Activated CD4-positive, CD25-positive, alpha-beta regulatory T cell (primary cell): ENCODE measurements around the gene MYBPH.

Experiments
- DNase-seq, 4 experiments: peaks; one replicate each; lab custom pipeline; 2025; lab: John Stamatoyannopoulos, UW

The MYBPH gene

DNA sequence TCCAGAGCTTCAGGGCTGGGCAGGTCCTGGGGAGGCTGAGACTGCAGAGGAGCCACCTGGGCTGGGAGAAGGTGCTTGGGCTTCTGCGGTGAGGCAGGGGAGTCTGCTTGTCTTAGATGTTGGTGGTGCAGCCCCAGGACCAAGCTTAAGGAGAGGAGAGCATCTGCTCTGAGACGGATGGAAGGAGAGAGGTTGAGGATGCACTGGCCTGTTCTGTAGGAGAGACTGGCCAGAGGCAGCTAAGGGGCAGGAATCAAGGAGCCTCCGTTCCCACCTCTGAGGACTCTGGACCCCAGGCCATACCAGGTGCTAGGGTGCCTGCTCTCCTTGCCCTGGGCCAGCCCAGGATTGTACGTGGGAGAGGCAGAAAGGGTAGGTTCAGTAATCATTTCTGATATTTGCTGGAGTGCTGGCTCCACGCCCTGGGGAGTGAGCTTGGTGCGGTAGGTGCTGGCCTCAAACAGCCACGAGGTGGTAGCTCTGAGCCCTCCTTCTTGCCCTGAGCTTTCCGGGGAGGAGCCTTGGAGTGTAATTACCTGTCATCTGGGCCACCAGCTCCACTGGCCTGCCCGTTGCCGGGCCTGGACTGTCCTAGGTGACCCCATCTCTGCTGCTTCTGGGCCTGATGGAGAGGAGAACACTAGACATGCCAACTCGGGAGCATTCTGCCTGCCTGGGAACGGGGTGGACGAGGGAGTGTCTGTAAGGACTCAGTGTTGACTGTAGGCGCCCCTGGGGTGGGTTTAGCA lies 9.3 kb downstream of the MYBPH start:
- DNase-seq: no peak

DNA sequence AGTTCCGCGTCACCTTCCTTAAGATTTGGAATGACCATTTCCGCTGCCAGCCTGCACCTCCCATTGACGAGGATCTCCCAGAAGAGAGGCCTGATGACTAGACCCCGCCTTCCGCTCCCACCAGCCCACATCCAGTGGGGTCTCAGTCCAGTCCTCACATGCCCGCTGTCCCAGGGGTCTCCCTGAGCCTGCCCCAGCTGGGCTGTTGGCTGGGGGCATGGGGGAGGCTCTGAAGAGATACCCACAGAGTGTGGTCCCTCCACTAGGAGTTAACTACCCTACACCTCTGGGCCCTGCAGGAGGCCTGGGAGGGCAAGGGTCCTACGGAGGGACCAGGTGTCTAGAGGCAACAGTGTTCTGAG lies 9.8 kb downstream of the MYBPH start:
- no peak for DNase-seq

DNA sequence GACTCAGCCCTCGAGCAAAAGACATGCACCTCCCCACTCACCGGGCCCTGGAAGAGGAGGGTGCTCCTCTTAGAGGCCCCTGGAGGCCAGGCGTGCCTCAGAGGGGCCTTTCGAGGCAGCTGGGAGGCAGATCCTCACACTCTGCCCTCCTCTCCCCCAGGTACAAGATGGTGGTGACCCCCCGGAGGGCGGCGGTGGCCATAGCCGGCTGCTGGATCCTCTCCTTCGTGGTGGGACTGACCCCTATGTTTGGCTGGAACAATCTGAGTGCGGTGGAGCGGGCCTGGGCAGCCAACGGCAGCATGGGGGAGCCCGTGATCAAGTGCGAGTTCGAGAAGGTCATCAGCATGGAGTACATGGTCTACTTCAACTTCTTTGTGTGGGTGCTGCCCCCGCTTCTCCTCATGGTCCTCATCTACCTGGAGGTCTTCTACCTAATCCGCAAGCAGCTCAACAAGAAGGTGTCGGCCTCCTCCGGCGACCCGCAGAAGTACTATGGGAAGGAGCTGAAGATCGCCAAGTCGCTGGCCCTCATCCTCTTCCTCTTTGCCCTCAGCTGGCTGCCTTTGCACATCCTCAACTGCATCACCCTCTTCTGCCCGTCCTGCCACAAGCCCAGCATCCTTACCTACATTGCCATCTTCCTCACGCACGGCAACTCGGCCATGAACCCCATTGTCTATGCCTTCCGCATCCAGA lies 10.4 kb downstream of the MYBPH start:
- DNase-seq: no peak

DNA sequence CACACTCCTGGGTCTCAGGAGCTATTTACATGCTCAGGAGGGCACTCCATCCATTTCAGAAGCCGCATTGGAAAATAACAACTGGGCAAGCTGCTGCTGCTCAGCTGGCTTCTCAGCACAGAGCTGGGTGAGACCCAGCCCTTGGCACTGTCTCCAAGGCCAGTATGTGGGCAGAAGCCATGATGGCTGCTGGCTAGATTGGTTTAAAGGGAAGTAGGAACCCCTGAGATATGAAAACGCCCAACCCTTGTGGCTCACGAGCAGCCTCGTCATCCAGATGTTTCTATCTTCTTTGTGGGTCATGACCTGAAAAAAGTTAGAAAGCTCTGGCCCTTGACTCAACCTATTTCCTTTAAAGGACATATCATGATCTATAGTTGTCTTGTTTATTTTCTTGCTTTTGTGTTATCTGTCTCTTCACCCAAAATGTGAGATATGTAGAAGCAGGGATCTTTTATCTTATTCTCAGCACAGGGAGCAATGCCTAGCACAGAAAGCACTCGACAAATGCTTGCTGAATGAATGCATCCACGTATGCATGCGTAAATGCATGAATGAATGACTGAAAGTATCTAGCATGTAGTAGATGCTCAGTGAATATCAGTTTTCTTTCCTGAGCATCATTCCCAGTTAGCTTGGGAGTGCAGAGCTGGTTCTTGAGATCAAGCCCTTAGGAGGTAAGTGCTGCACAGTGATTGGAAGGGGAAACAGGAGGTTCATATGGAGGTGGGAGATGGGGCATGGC lies 11.6 kb downstream of the MYBPH start:
- DNase-seq: no peak

DNA sequence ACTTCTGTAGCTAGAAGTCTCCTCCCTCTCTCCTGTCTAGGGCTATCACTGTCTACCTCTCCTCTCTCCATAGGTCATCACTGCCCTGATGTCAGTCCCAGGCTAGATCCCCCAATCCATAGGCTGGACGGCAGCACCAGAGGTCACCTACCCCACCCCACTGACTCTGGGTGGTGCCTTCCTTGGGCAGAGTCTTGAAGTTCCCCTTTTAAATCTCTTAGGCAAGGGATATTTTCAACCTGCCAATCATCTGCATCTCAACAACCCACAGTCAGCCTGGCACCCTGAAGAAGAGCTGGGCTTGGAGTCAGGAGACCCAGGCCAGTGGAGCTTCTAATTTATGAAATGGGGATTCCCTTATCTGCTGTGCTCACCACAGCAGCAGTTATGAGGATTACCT lies 13.2 kb downstream of the MYBPH start:
- DNase-seq: no peak

DNA sequence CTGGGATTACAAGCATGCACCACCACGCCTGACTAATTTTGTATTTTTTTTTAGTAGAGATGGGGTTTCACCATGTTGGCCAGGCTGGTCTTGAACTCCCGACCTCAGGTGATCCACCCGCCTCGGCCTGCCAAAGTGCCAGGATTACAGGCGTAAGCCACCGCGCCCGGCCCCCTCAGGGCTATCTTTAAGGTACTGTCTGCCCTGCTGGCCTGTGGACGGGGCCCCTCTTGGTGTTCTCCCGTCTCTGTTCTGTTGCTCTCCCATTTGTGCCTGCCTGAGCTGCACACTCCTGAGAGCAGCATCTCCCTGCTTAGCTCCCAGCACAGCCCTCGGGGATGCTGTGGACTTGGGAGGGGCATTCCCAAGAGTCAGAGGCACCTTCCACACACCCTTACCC lies 13.9 kb downstream of the MYBPH start:
- DNase-seq: no peak

DNA sequence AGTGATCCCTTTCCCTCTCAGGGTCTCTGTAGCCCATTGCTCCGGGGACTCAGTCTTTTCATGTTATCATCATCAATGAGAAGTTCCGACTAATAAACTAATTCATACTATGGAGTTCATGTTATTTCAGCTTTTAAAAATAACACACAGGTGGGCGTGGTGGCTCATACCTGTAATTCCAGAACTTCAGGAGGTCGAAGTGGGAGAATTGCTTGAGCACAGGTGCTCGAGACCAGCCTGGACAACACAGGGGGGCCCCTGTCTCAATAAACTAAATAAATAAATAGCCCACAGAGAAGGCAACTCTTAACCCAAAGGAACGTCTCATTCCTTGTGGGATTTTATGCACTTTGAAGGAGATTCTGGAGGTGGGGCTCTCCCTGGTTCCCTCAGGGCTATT lies 14.5 kb downstream of the MYBPH start:
- no peak for DNase-seq

DNA sequence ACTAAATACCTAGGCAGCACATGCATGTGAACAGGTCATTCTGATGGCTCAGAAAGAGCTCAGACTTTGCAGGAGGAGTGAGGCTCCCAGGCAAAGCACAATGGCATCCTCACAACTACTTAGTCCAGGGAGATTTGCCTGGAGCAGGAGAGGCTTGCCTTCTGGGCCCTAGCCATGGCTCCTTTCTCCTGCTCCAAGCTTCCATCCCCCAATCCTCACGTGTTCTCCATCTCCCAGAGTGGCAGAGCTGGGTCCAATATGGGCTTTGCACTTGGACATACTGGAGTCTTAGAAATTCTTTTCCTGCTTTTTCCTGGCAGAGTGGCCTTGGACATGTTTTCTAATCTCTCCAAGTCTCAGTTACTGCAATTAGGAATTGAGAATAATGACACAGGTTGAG lies 15.8 kb downstream of the MYBPH start:
- DNase-seq: no peak

DNA sequence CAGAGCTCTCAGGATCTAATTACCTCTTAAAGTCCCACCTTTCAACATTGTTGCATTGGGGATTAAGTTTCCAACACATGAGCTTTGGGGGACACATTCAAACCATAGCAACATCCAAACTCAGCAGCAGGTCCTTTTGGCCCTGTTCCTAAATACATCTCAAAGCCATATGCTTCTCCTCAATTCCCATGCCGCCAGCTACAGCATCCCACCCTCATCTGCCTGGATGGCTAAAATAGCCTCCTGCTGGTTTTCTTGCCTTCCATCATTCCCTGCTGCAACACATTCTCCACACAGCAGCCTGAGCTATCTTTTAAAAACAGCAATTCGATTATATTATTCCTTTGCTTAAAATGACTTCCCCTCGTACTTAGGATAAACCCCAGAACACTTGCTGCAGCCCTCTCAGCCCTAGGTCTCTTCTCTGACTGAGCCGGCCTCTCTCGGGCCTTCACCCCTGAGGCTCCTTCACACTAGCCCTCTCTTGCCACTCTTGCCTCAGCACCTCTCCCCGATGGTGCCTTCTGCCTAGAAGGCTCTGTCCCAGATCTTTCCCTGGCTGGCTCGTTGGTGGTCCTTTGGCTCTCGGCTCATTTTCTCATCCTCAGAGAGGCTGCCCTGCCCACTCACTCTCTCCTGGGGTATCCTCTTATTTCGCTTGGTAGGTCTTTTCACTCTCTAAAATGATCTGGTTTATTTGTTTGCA lies 16.5 kb downstream of the MYBPH start:
- DNase-seq: no peak

DNA sequence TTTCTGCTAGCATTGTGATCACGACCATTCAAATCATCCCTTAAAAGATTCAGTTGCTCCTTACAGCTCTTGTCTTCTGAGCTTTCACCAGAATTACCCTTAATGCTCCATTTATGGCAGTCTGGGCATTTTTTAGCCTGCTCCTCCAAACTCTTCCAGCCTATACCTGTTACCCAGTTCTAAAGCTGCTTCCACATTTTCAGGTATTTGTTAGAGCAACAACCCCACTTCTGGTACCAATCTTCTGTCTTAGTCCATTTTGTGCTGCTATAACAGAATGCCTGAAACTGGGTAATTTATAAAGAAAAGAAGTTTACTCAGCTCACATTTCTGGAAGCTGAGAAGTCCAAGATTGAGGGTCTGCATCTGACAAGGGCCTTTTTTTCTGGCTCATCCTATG lies 17.2 kb downstream of the MYBPH start:
- DNase-seq: no peak

DNA sequence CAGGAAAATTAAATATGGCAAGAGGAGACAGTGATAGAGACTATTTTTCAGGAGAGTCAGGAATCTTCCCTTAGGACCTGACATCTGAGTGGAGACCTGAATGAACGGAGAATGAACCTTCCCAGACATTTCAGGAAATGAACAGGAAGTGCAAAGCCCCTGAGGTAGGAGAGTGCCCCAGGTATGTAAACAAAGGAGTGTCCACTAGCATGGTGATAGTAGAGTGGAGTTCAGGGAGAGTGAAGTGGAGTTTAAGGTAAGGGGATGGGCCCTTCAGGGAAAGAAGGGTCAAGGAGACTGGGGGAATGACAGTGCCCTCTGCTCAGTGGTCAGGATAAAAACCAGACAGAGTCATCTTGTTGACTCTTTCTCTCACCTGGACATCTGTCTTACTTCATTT lies 19.3 kb downstream of the MYBPH start:
- no peak for DNase-seq

DNA sequence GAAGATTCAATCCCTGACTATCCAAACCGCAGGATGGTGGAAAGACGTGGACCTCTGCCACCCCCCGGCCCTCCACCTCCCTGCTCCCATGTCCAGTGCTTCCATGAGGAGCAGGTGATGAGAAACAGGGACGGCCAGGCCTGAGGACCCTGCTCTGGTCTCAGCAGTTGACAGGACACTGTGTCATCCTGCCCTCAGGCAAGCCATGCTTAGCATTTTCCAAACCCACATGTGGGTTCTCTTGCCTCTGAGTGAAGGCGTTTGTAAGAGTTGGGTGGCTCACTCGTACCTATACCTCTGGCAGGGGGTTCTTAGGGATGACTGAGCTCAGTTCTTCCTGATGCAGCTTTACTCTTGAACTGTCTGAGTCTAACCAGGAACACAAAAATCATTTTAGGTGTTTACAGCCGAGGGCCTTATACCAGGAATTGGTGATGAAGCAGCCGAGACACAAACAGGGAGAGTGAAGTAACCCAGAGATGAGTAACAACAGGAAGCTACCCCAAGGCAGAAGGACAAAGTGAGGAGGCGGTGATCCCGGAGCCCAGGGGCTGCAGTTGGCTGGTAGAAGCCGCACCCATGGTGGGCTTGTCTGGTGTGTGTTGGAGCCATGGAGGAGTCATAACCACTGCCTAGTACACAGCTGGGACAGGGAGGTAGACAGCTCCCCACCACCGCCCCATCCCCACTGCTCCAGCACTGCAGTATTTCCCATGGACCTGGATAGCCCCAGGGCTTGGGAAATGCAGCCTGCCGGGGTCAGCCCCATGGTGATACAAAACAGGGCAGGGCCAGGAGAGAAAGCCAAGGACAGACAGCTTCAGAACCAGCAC lies 21.4 kb downstream of the MYBPH start:
- no peak for DNase-seq

DNA sequence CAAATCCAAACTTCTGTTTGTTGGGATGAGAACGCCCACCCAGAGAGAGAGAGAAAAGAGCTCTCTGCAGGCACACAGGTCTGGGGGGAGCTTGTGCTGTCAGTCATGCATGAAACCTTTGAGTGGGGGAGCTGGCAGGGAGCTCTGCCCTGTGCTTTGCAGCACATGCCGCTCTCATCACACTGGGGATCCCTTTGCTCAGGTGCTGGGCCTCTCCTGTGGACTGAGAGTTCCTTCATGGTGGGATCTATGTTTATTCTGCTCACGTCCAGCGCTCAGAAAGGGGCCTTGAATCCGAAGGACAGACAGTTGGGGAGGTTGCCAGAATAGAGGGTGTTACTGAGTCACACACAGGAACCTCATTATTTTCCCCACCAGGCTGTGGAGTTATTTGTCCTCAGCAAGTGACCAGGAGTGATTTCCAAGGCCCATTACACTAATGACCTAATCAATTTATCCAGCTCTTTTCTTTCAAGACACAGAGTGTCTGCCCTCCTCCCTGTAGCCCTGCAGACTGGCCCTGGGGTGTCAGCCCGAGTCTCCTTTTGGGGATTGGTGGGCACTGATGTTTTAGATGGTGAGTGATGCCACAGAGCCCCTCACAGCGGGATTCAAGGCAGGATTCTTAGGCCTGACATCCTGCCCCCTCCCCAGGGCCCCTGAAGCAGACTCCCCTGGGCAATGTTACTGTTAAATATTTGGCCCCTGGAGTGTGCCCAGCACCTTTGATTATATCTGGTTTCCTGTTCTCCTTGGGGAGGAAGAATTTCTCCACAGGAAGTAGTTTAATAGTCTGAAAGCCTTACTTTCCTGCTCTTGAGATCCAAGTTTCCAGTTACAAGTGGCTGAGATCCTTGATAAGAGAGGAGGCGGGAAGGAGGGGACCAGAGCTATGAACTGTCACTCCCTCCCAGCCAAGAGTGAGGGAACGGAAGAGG lies 22.3 kb downstream of the MYBPH start:
- DNase-seq: no peak

DNA sequence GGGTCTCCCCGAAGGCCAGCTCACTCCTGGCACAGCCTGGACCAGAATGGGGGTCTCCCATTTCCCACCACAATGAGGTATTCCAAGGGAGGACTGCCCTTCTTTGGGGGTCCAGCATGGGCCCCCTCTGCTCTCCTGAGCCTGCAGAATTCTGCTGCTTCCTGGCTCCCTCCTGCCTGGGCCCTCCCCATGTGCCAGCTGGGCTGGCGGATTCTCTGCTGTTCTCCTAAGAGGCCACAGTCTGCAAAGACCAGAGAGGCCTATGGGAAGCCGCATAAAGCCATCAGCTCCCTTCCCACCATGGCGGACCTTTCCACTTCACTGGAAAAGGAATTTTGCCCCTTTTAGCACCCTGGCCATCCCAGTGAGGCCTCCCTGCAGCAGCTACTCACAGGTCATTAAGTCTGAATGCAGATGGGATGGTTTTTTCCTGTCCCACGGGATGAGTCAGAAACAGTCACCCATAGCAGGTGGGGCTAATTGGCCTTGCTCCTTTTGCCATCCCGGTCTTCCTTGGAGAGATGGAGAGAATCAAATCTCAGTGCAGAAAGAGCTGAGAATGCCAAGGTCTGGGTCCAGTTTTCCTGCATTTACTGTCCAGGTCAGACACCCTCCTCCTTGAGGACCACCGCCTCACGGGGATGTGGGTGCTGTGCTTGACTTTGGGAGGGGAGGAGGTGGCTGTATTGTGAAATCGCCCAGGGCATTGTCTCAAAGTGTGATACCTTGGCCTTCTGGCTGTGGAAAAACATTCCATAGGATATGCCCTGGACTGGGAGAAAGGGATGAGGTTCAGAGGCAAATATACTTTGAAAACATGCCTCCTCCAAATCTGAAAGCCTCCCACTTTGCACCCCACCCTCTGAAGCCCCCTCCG lies 23.2 kb downstream of the MYBPH start:
- DNase-seq: no peak

DNA sequence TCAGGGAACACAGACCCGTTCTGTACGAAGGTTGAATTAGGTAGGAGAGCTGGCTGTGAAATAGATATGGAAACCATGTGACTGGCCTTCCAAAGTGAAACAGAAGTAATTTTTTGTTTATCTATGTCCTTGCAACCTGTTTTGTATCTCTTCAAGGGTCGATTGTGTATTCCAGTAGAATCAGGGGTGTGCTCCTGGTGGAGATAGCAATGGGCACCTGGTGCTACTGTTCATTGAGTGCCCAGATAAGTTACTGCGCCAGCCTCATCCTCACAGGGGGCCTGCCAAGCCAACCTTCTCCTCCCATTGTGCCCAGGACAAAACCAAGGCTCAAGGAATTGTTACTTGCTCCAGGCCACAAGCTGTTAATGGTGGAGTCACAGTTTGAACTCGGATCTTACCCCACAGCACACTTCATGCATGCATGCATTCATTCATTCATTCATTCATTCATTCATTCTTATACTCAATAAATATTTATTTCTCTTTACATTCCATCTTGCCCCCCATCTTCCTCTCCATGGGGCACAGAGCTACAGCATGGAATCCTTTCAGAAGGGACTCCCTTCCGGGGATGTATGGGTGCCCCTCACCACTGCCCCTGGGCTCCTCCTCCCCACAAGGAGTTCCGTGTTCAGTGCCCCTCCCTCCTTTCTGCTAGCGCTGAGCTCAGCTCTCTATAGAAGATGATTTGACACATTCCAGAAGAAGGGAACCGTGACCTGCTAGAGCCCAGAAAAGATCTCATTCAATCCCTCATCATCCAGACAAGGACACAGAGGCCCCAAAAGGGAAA lies 24.1 kb downstream of the MYBPH start:
- no peak for DNase-seq

DNA sequence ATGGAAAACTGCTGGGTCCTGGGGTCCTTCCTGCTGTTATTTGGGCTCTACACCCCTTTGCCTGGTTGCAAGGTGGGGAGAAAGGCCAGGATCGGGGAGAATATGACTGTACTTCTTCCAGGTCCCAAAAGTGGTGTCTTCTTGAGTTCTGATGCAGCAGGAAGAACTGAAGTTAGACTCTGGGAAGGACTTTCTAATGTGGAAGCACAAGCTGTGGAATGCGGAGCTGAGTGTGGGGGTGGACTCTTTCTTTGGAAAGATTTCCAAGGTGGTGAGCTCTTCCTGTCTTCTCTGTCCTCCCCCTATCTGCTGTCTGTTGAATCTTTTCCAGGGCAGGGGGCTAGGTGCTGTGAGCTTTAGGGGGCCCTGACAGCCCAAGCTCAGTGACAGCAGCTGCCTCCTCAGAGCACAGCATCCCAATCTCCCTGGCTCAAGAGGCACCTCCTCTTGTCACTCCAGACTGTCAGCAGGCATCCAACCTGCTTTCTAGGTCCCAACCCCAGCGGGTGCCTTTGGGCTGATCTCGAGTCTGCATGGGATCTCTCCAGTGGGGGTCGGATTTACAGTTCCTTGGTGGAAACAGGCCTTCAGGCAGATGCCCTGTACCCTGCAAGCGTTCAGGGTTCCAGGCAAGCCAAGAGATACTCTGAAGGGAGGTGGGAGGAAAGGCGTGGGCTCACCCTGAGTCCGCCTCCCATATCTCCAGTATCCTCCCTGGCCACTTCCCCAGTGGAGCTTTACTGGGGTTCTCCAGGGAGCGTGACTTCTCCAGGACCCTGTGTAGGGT lies 24.9 kb downstream of the MYBPH start:
- DNase-seq: no peak

DNA sequence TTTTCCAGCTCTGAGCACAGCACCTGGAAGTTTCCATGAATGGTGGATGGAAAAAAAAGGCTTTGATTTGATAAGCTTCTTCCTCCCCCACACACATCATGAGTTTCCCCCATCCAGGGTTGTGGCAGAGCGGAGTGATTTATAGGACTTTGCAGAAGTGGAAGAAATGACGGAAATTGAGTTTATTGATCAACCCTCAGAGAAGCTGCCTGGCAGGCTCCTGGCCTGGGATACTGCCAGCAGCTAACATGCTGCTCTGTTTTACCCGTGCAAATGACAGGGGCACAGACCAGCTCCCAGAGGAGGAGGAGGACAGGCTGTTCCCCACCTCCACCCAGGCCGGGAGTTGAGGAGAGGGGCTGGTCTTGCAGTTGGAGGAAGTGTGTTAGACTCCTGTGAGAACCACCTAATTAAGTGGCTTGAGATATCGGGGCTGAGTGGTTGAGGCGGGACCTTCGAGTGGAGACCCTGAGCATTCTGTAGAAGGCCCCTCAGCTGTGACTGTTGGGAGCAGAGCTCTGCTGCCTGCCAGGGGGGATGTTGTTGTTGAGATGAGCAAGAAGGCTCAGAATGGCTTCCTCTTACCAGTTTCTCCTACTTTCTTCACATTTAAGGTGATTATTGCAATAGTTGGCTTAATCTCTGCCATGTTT lies 26.3 kb downstream of the MYBPH start:
- no peak for DNase-seq
